ENCODE measurements around the gene TANGO2. TPM values are rescaled to one million over a fixed set of nuclear protein-coding genes. Genes with fewer than 3 reads are reported as not detected.

The TANGO2 gene
- total and polyA plus RNA-seq, 3 experiments from 2014 or later = 27.3 to 48.6 (median 28.0) TPM

DNA sequence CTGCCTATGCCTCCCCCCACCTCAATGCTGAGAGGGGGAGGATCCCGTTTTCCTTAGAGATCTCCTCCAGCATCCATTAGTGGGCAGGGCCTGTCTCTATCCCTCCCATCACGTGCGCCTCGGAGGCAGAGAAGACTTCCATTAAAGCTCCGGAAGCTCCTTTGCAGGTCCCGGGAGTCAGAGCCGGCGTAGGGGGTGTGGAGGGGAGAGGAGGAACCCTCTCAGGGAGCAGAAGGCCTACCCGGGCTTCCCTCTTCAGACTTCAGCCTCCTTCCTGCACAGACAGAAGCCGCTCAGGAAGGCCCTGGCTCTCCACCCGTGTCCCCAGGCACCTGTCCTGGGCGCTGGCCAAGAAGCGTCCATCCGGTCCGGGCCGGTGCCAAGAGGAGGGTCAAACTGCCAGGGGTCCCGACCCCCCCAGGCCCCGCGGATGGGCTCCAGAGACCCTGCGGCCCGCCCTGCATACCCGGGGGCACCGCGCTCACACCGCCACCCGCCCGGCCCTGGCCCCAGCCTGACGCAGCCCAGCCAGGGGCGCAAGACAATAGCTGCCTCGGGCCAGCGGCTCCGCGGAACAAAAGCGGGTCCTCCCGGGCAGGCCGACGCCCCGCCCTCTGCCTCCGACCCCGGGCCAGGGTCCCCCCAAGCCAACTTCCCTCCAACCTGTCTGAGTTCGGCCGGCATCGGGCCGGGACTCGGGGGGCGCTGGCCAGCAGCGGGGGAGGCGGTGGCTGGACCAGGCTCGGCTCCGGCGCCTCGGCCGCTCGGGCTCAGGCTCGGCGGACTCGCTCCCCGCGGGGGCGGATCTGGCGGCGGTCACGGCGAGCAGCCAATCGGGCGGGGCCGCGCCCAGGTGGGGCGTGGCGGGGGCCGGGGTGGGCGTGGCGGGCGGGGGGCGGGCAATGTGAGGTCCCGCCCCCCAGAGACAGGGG, 34.2 kb upstream of the TANGO2 start:
- Histone ChIP-seq H3K9me3 (ENCODE audit: low read length) (no peaks in the 10 kb centered on the region), H3K36me3 (ENCODE audit: insufficient read depth, low read length) (no peaks in the 10 kb centered on the region), H3K27ac (ENCODE audit: low read depth, low read length) (peak overlapping the region; percentile 31), H3K4me3 (ENCODE audit: low read length) (peak overlapping the region; percentile 44), H3K4me1 (ENCODE audit: insufficient read depth, low read length) (peaks cover 28% of the 10 kb centered on the region), H3K27me3 (ENCODE audit: insufficient read depth, low read length, poor library complexity, severe bottlenecking) (peaks cover 5% of the 10 kb centered on the region)
- Mint-ChIP-seq H3K4me3 (peak overlapping the region in 5 of 7 donors; percentile 8 to 79 (median 55)), H3K36me3 (no peaks in the 10 kb centered on the region), H3K9me3 (no peaks in the 10 kb centered on the region), H3K27ac (peak overlapping the region in 1 of 8 donors; percentile 54), H3K27me3 (peaks cover 0 to 4% of the 10 kb centered on the region in 2 donors), H3K4me1 (peaks cover 0 to 7% (median 2%) of the 10 kb centered on the region in 3 donors)
- peak; percentile 53 to 70 (median 58) for DNase-seq
- CTCF ChIA-PET = no interaction called here
- POLR2A ChIA-PET = interaction anchor here (0.6 kb wide), 1 partner anchor 1679 kb away, joined by 3 read pairs; no protein-coding TSS in a partner anchor

DNA sequence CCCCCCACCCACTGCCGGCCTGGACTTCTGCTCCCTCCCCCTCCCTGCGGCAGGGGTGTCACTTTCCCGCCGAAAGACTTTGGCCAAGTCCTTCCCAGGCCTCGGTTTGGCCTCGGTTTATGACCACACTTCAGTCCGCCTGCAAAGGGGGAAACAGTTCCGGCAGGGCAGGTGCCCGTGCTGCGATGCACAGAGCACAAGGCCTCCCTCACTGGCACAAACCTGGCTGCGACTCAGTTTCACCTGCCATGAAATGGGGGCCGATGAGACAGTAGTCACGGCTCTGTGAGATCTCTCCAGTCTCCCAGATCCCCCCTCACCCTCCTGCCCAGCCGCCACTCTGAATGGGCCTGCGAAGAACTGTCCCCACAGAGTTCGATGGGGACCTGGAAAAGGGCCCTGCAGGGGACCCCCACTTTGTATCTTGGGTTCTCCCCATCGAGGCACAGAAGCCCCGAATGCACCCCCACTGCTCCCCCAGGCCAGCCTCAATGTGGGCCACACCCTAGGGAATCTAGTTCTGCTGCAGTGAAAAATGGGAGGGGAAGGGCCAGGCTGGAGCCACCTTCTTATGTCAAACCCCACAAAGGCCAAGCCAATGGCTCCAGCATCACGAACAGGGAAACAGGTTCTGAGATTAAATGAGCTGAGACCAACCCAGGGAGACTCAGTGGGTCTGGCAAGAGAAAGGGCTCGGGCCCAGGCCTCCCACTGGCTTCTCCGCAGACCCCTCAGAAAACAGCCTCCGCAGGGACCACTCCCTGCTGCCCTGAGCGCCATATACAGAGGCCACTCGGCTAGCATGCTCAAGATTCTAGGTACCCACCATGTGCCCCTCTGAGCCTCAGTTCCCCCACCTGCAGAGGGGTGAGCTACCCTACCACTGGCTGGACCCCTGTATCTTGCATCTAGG, 33.3 kb upstream of the TANGO2 start:
- peaks cover 0 to 7% (median 2%) of the 10 kb centered on the region in 3 donors for H3K4me1 Mint-ChIP-seq
- Histone ChIP-seq H3K4me1 (ENCODE audit: insufficient read depth, low read length) (peaks cover 28% of the 10 kb centered on the region), H3K36me3 (ENCODE audit: insufficient read depth, low read length) (no peaks in the 10 kb centered on the region), H3K27me3 (ENCODE audit: insufficient read depth, low read length, poor library complexity, severe bottlenecking) (peaks cover 5% of the 10 kb centered on the region), H3K27ac (ENCODE audit: low read depth, low read length) (peak overlapping the region; percentile 93), H3K9me3 (ENCODE audit: low read length) (no peaks in the 10 kb centered on the region), H3K4me3 (ENCODE audit: low read length) (no peak overlapping the region)
- H3K4me3 Mint-ChIP-seq = peak overlapping the region in 5 of 7 donors; percentile 46 to 87 (median 54)
- DNase-seq = no peak
- ChIA-PET CTCF (interaction anchor here (0.9 kb wide), 1 partner anchor 17 kb away, joined by 3 read pairs; no protein-coding TSS in a partner anchor), POLR2A (no interaction called here)
- peaks cover 0 to 4% of the 10 kb centered on the region in 2 donors for H3K27me3 Mint-ChIP-seq
- no peaks in the 10 kb centered on the region for H3K36me3 Mint-ChIP-seq
- no peaks in the 10 kb centered on the region for H3K9me3 Mint-ChIP-seq
- no peak overlapping the region for H3K27ac Mint-ChIP-seq

DNA sequence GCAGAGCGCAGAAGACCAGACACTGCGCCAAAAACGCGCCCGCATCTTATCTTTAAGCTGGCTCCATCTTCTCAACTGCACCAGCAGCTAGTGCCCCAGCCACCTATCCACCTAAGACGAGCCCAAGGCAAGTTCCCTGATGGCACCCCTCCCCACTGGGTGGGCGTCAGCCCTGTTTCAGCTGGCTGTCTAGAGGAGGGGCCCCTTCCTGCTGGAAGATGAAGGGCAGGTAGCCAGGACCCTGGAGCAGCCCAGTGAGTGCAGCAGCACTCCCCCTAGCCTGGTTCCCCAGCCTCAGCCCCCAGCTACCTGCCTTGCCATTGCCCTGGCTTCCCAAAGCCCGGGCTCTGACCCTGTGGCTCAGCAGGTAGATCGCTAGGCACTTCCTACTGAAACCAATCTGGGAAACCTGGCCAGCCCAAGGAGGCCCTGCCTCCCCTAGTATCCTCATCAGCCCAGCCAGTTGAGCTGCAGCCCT, 32.5 kb upstream of the TANGO2 start:
- POLR2A ChIA-PET = no interaction called here
- peak overlapping the region; percentile 93 for H3K27ac ChIP-seq (ENCODE audit: low read depth, low read length)
- CTCF ChIA-PET = interaction anchor here (0.9 kb wide), 1 partner anchor 18 kb away, joined by 3 read pairs; no protein-coding TSS in a partner anchor
- H3K4me1 Mint-ChIP-seq = peaks cover 0 to 7% (median 2%) of the 10 kb centered on the region in 3 donors
- H3K36me3 ChIP-seq (ENCODE audit: insufficient read depth, low read length) = no peaks in the 10 kb centered on the region
- DNase-seq = no peak
- peaks cover 0 to 4% of the 10 kb centered on the region in 2 donors for H3K27me3 Mint-ChIP-seq
- peaks cover 5% of the 10 kb centered on the region for H3K27me3 ChIP-seq (ENCODE audit: insufficient read depth, low read length, poor library complexity, severe bottlenecking)
- H3K27ac Mint-ChIP-seq = no peak overlapping the region
- H3K4me3 Mint-ChIP-seq = peak overlapping the region in 3 of 7 donors; percentile 46 to 87 (median 63)
- H3K4me3 ChIP-seq (ENCODE audit: low read length) = no peak overlapping the region
- peaks cover 28% of the 10 kb centered on the region for H3K4me1 ChIP-seq (ENCODE audit: insufficient read depth, low read length)
- no peaks in the 10 kb centered on the region for H3K9me3 ChIP-seq (ENCODE audit: low read length)
- no peaks in the 10 kb centered on the region for H3K36me3 Mint-ChIP-seq
- H3K9me3 Mint-ChIP-seq = no peaks in the 10 kb centered on the region

DNA sequence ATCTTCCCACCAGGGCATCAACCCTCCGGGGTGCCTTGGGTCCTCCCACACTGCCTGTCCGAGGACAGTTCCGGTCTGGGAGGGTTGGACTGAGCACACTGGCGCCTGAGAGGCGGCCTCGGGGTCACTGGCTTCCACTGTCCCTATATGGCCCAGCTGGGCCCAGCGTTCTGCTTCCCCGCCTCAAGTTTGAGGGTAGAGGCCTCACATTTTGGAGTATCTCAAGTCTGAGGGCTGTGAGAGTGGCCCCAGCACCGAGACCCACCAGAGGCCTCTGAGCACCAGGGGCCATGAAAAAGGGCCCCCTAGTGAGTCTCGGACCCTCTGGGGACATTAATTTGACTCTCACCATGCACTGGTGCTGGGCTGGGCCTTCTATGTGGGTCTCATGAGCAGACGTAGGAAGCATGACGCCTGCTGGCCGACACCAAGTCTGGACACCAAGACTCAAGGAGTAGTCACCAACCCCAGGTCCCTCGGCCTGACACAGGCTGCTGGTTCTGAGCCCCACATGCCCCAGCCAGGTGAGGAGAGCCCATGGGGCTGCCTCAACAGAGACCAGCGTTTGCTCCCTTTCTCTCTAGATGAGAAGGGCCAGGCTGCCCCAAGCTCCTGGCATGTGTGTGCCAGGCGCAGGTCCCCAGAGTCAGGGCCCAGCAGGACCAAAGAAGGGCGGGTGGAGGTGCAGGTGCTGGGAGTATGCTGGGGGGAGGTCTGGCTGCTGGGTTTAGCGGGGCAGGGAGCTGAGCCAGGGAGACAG, 31.8 kb upstream of the TANGO2 start:
- CTCF ChIA-PET = no interaction called here
- POLR2A ChIA-PET = no interaction called here

DNA sequence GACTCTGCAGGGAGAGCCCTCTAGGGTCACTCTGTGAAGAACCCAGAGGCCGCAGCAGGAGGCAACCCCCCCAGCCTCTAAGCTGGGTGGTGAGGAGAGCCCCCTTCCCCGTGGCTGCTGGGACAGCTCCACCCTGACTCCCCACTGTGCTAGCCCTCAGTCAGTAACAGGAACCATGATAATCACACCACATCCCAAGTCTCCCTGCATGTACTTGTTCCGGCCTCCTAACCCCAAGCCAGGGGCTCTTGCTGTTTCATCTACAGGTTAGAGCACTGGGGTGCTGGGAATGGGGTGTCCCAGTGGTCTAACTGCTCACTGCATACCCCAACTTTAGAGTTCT, 31.2 kb upstream of the TANGO2 start:
- CTCF ChIA-PET = no interaction called here
- H3K36me3 Mint-ChIP-seq = no peaks in the 10 kb centered on the region
- H3K4me3 Mint-ChIP-seq = no peak overlapping the region
- no peaks in the 10 kb centered on the region for H3K9me3 ChIP-seq (ENCODE audit: low read length)
- H3K4me3 ChIP-seq (ENCODE audit: low read length) = no peak overlapping the region
- peaks cover 0 to 7% (median 2%) of the 10 kb centered on the region in 3 donors for H3K4me1 Mint-ChIP-seq
- peaks cover 28% of the 10 kb centered on the region for H3K4me1 ChIP-seq (ENCODE audit: insufficient read depth, low read length)
- no peaks in the 10 kb centered on the region for H3K9me3 Mint-ChIP-seq
- peaks cover 5% of the 10 kb centered on the region for H3K27me3 ChIP-seq (ENCODE audit: insufficient read depth, low read length, poor library complexity, severe bottlenecking)
- peak overlapping the region; percentile 93 for H3K27ac ChIP-seq (ENCODE audit: low read depth, low read length)
- DNase-seq = no peak
- no peak overlapping the region for H3K27ac Mint-ChIP-seq
- H3K27me3 Mint-ChIP-seq = peaks cover 0 to 7% of the 10 kb centered on the region in 2 donors
- POLR2A ChIA-PET = no interaction called here
- H3K36me3 ChIP-seq (ENCODE audit: insufficient read depth, low read length) = no peaks in the 10 kb centered on the region

More for the DNA sequence above, 31.8 kb upstream of the TANGO2 start:
- Histone ChIP-seq H3K9me3 (ENCODE audit: low read length) (no peaks in the 10 kb centered on the region), H3K4me1 (ENCODE audit: insufficient read depth, low read length) (peaks cover 28% of the 10 kb centered on the region), H3K27me3 (ENCODE audit: insufficient read depth, low read length, poor library complexity, severe bottlenecking) (peaks cover 5% of the 10 kb centered on the region), H3K27ac (ENCODE audit: low read depth, low read length) (peak overlapping the region; percentile 93), H3K4me3 (ENCODE audit: low read length) (no peak overlapping the region), H3K36me3 (ENCODE audit: insufficient read depth, low read length) (no peaks in the 10 kb centered on the region)
- no peak overlapping the region for H3K27ac Mint-ChIP-seq
- peaks cover 0 to 6% of the 10 kb centered on the region in 2 donors for H3K27me3 Mint-ChIP-seq
- no peak overlapping the region for H3K4me3 Mint-ChIP-seq
- no peaks in the 10 kb centered on the region for H3K9me3 Mint-ChIP-seq
- DNase-seq = no peak
- H3K4me1 Mint-ChIP-seq = peaks cover 0 to 7% (median 2%) of the 10 kb centered on the region in 3 donors
- no peaks in the 10 kb centered on the region for H3K36me3 Mint-ChIP-seq

GRCh38 chr22:19990188-19990587, 30.7 kb upstream of the TANGO2 start:
- no peaks in the 10 kb centered on the region for H3K9me3 Mint-ChIP-seq
- Histone ChIP-seq H3K27me3 (ENCODE audit: insufficient read depth, low read length, poor library complexity, severe bottlenecking) (peaks cover 5% of the 10 kb centered on the region), H3K4me1 (ENCODE audit: insufficient read depth, low read length) (peaks cover 28% of the 10 kb centered on the region), H3K9me3 (ENCODE audit: low read length) (no peaks in the 10 kb centered on the region), H3K36me3 (ENCODE audit: insufficient read depth, low read length) (no peaks in the 10 kb centered on the region), H3K4me3 (ENCODE audit: low read length) (no peak overlapping the region), H3K27ac (ENCODE audit: low read depth, low read length) (peak overlapping the region; percentile 93)
- peak overlapping the region in 1 of 7 donors; percentile 40 for H3K4me3 Mint-ChIP-seq
- ChIA-PET POLR2A (no interaction called here), CTCF (no interaction called here)
- H3K27ac Mint-ChIP-seq = no peak overlapping the region
- no peak for DNase-seq
- peaks cover 0 to 7% of the 10 kb centered on the region in 2 donors for H3K27me3 Mint-ChIP-seq
- no peaks in the 10 kb centered on the region for H3K36me3 Mint-ChIP-seq
- H3K4me1 Mint-ChIP-seq = peaks cover 0 to 7% (median 2%) of the 10 kb centered on the region in 3 donors

DNA sequence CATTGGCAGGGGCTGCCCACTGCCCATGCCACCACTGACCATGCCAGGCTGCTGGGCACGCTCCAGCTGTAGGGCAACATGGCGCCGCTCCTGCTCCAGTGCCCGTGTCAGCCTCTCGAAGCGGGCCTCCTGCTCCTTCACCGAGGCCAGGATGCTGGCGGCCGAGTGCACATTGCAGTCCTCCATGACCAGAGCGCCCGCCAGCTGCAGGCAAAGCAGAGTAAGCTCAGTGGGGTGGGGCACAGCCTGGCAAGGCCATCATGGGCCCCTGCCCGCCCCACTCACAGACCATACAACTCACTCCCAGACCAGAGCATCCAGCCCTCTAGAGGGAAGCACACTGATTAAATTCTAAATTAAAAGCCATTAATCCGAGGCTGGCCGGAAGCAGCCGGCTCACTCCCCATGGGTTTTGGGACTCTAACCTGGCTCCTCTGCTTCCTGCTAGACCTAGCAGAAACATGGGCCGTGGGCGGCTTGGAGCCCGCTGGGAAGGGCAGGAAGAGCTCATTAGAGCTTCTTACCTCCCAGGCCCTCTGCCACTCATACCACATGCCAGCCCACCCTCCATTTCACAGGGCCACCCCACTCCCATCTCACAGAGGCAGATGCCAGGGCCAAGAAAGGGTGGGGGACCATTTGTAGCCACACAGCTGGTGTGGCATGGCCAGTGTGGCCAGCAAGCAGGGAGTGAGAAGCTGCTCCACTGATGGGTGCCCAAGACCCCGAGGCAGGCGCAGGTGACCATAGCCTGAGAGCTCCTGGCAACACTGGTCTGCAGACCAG, 30.1 kb upstream of the TANGO2 start:
- CTCF ChIA-PET = no interaction called here
- Histone ChIP-seq H3K4me3 (ENCODE audit: low read length) (no peak overlapping the region), H3K27ac (ENCODE audit: low read depth, low read length) (peak overlapping the region; percentile 93), H3K27me3 (ENCODE audit: insufficient read depth, low read length, poor library complexity, severe bottlenecking) (peaks cover 4% of the 10 kb centered on the region), H3K9me3 (ENCODE audit: low read length) (no peaks in the 10 kb centered on the region), H3K36me3 (ENCODE audit: insufficient read depth, low read length) (no peaks in the 10 kb centered on the region), H3K4me1 (ENCODE audit: insufficient read depth, low read length) (peaks cover 28% of the 10 kb centered on the region)
- POLR2A ChIA-PET = no interaction called here
- H3K27ac Mint-ChIP-seq = no peak overlapping the region
- no peaks in the 10 kb centered on the region for H3K9me3 Mint-ChIP-seq
- DNase-seq = no peak
- H3K27me3 Mint-ChIP-seq = peaks cover 0 to 3% of the 10 kb centered on the region in 2 donors
- H3K36me3 Mint-ChIP-seq = no peaks in the 10 kb centered on the region
- peaks cover 0 to 7% (median 2%) of the 10 kb centered on the region in 3 donors for H3K4me1 Mint-ChIP-seq
- H3K4me3 Mint-ChIP-seq = no peak overlapping the region

All from CD8-positive, alpha-beta memory T cell (primary cell).